Fibroblast of skin of abdomen (primary cell): ENCODE results near the gene HIRA.

Source experiments
- DNase-seq: peaks from one replicate; pipeline ENCODE4 v3.0.0-alpha.2; 2013

The HIRA gene

GRCh38 chr22:19407649-19408606 lies 23.6 kb downstream of the HIRA start:
- peak; percentile 56 for DNase-seq

GRCh38 chr22:19406846-19407245 lies 24.7 kb downstream of the HIRA start:
- DNase-seq = no peak

DNA sequence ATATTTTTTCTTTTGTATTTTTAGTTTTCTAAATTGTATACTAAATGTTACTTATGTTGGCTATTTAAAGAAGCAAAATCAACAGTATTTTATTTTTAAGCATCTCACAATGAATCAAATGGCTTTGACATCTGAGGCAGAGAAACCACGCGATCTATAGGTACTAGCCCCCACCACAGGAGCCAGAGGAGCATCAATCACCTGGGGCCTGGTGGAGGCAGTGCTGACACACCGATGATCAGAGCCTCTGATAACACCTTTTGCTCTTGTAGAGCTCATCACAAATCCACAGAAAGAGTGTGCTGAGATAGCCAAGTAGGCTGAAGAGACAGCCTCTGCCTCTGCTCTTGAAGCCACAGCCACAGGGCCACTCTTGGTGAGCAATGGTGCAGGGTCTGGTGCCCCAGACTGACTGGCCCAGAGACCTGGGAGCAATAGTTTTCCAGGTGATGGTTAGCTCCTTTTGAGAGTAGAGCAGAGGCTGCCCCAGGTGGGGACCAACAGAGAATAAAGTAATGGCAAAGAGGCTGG lies 25.2 kb downstream of the HIRA start:
- no peak for DNase-seq

GRCh38 chr22:19405652-19406051 lies 25.9 kb downstream of the HIRA start:
- no peak for DNase-seq

DNA sequence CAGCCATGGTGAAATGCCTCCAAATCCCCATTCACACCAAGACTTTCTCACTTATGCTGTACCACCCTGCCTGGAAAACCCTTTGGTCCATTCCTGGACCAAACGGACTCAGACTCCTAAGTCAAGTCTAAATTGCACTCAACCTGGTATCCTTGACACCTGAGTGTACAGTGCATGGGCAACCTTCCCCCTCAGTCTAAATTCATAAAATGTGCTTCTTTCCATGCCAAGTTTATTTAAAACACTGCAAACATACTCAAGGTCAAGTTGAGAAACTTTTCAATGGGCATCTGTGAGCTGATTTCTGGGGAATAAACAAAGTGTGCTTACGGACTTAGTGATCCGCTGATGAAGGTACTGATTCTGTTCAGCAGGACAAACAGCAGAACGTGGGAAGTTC lies 26.4 kb downstream of the HIRA start:
- no peak for DNase-seq

DNA sequence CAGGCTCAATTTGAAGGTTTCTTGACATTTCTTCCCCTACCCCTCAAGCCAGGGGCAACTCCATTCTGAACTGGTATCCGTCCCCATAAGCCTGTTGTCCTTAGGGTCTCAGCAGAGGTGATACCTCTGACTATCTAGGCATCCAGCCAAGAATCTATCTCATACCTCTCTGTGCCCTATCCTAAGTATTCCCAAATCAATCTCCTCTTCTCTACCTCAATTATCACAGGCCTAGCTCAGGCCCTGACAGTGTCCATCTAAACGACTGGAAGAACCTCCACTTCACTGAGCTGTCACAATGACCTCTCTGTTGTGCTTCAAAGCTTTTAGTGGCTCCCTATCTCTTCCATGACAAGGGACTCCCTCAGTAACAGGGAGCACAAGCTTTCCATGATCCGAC lies 26.9 kb downstream of the HIRA start:
- no peak for DNase-seq

GRCh38 chr22:19402642-19403191 lies 28.8 kb downstream of the HIRA start:
- DNase-seq = no peak

- no peak for DNase-seq
Measured at GRCh38 chr22:19401483-19401882, 30.1 kb downstream of the HIRA start.

GRCh38 chr22:19400881-19401280 lies 30.7 kb downstream of the HIRA start:
- no peak for DNase-seq

DNA sequence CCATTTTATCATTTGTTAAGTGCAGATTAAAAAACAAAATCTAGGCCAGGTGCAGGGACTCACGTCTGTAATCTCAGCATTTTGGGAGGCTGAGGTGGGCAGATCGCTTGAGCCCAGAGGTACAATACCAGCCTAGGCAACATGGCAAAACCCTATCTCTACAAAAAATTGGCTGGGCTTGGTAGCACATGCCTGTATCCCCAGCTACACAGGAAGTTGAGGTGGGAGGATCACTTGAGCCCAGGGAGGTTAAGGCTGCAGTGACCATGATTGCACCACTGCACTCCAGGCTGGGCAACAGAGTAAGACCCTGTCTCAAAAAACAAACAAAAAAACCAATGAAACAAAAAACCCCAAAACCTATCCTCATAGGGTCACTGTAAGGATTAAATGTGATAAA lies 32.9 kb downstream of the HIRA start:
- no peak for DNase-seq

DNA sequence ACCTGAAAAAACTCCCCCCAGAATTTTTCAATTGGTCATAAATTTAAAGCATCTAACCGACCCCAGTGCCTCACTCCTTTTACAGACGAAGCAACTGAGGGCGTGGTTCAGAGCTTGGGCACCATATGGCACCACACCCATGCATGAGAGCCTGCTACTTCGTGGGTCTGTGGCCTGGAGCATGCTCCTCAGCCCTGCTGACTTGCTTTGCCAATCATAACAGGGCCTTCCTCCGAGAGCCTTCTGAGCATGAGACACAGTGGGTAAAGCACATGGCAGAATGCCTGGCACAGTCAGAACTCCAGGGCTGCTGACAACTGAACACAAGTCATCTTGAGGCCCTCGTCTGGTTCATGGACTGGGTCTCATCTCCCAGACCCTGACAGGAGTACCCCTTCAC lies 33.3 kb downstream of the HIRA start:
- DNase-seq = no peak

DNA sequence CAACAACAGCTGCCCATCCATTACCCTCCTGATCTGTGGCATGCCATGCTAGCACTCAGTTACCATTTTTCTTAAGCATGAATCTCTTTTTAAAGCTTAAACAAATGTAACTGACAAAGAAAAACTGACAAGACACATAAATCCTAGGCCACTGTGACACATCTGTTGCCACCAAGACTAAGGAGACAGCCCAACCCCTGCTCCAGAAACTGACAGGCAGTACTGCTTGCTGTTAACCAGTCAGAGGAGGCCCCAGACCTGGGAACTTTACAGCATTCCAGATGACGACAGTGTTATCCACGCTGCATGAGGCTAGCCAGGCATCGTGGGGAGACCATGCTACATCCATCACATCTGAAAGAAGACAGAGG lies 33.8 kb downstream of the HIRA start:
- DNase-seq = no peak

- no peak for DNase-seq
Measured at GRCh38 chr22:19396934-19397733, 34.4 kb downstream of the HIRA start.

DNA sequence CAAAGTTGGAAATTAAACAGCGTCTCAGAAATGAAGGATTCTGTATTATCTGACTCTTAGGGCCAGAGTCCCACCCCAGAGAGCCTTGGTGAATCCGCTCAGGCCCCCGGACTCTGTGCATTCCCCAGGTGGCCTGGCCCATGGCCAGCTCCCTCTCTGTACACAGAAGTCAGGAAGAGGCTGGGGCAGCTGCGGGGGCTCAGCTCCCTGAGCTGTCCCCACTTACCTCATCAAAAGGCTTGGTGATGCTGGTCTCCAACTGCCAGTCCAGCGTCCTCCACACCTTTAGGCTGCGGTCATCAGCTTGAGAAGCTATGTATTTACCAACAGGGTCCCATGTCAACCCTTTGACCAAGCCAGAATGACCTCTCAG lies 35.0 kb downstream of the HIRA start:
- DNase-seq = no peak

DNA sequence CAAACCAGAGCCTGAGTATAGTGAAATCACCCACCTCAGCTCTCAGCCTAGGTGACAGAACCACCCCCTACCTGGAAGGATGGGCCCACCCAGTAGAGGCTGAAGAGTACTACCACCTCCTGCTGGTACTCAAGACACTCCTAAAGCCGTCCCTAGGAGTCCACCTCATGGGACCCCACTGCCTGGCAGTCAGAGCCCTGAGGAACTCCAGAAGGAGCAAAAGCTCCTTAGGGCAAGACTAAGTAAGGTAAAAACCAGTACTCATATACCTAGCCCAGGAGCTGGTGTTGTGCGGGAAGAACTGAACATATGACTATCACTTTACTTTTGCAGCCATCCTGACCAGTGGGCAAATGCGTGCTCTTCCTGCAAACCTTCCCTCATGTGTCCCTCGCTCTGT lies 36.3 kb downstream of the HIRA start:
- no peak for DNase-seq

- DNase-seq = no peak
Measured at GRCh38 chr22:19394274-19395050, 37.1 kb downstream of the HIRA start.

DNA sequence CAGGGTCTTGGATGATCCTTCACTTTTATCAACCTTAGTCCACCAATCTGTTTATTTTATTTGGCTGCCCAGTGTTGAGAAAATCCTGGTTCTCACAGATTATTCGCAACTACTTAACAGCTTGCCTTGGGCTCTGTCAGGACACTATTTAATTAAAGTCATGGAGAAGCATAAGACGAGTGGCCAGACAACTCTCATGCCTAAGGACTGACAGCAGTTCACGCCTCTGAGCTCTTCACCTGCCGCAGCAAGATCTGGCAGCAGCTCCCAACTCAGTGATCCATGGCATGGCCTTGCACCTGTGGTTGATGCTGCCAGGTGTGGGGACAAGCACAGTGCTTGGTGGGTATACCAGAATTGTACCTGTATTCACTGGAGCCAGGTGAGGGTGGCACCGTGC lies 37.8 kb downstream of the HIRA start:
- DNase-seq = no peak

- no peak for DNase-seq
Measured at GRCh38 chr22:19387575-19387974, 44.0 kb downstream of the HIRA start.

- DNase-seq = no peak
Measured at GRCh38 chr22:19387038-19387437, 44.5 kb downstream of the HIRA start.

- no peak for DNase-seq
Measured at GRCh38 chr22:19386248-19386647, 45.3 kb downstream of the HIRA start.

DNA sequence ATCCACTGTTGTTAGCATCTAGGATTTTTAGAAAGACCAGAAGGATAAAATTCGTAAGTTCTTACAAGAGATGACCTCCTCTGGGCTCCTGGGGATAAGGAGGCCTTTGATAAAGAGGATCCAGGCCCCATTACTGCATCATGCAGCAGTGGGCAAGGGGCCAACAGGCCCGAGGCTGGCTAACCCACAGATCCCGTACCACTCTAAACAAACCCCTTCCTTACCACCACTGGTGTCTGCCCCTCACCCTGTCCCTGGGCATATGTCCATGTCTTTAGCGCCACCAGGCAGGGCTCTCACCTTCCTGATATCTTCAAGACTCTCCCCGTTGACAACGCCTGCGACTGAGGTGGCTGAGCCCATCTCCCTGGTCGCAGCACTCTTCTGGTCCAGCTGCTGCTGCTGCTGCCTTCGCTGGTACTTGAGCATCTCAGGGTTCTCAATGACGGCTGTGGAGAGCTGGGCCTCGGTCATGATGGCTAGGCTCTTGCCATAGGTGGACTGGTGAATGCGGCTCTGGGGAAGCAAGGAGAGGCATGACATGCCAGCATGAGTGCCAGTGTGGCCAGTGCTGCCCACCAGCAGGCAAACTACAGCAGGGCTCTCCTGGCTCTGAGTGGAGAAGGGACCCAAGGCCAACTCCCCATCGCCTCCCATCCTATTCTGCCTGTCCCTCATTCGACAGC lies 46.2 kb downstream of the HIRA start:
- DNase-seq = no peak

- DNase-seq = no peak
Measured at GRCh38 chr22:19383292-19383691, 48.2 kb downstream of the HIRA start.
